PFSK-1 (cell line): Measurements from ENCODE around the gene POMT1.

ENCODE experiments used
- FOXP2 ChIP-seq: optimal IDR thresholded peaks from 2 replicates; pipeline ENCODE3; 2011; ENCODE audit warnings: borderline replicate concordance, control low read depth, inconsistent platforms; ENCODE audit not compliant: insufficient read depth; ENCODE audit errors: extremely low read length, extremely low read depth
- POLR2AphosphoS5 ChIP-seq: IDR thresholded peaks from 2 replicates; pipeline ENCODE4 v1.6.1; 2012; ENCODE audit warnings: low read depth, mild to moderate bottlenecking, control low read depth, low read length, moderate library complexity
- SIN3A ChIP-seq: IDR thresholded peaks from 2 replicates; pipeline ENCODE4 v1.6.1; 2012; ENCODE audit warnings: mild to moderate bottlenecking, low read length, moderate library complexity, borderline replicate concordance; ENCODE audit not compliant: insufficient read depth
- TAF1 ChIP-seq: IDR thresholded peaks from 2 replicates; pipeline ENCODE4 v1.6.1; 2012; ENCODE audit warnings: low read length, control low read depth, borderline replicate concordance; ENCODE audit not compliant: insufficient read depth
- TF ChIP-seq, protein P1 (sequence below), 2 experiments: IDR thresholded peaks; 2 replicates each; pipeline versions ENCODE4 v1.6.1 to v1.8.0; 2011 to 2012; ENCODE audit warnings: low read depth in 2 of 2, low read length in 2 of 2, control low read depth in 1 of 2, inconsistent platforms in 1 of 2, mild to moderate bottlenecking in 1 of 2, moderate library complexity in 1 of 2; ENCODE audit not compliant: insufficient read depth in 1 of 2

The POMT1 gene

GRCh38 chr9:131521822-131522221 lies 19.1 kb downstream of the POMT1 start:
- TF ChIP-seq POLR2AphosphoS5 (no peak), SIN3A (no peak), FOXP2 (no peak), TAF1 (no peak)
- TF ChIP-seq, protein P1, sequence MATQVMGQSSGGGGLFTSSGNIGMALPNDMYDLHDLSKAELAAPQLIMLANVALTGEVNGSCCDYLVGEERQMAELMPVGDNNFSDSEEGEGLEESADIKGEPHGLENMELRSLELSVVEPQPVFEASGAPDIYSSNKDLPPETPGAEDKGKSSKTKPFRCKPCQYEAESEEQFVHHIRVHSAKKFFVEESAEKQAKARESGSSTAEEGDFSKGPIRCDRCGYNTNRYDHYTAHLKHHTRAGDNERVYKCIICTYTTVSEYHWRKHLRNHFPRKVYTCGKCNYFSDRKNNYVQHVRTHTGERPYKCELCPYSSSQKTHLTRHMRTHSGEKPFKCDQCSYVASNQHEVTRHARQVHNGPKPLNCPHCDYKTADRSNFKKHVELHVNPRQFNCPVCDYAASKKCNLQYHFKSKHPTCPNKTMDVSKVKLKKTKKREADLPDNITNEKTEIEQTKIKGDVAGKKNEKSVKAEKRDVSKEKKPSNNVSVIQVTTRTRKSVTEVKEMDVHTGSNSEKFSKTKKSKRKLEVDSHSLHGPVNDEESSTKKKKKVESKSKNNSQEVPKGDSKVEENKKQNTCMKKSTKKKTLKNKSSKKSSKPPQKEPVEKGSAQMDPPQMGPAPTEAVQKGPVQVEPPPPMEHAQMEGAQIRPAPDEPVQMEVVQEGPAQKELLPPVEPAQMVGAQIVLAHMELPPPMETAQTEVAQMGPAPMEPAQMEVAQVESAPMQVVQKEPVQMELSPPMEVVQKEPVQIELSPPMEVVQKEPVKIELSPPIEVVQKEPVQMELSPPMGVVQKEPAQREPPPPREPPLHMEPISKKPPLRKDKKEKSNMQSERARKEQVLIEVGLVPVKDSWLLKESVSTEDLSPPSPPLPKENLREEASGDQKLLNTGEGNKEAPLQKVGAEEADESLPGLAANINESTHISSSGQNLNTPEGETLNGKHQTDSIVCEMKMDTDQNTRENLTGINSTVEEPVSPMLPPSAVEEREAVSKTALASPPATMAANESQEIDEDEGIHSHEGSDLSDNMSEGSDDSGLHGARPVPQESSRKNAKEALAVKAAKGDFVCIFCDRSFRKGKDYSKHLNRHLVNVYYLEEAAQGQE (IDR thresholded peaks at IDR 0.05; ENCODE audit: insufficient read depth in 1 of 2, low read depth in 2 of 2, low read length in 2 of 2): no peak

GRCh38 chr9:131522257-131523085 lies 19.8 kb downstream of the POMT1 start:
- TF ChIP-seq FOXP2 (no peak), SIN3A (no peak), TAF1 (no peak)
- TF ChIP-seq, protein P1 (IDR thresholded peaks at IDR 0.05; ENCODE audit: insufficient read depth in 1 of 2, low read depth in 2 of 2, low read length in 2 of 2): no peak

DNA sequence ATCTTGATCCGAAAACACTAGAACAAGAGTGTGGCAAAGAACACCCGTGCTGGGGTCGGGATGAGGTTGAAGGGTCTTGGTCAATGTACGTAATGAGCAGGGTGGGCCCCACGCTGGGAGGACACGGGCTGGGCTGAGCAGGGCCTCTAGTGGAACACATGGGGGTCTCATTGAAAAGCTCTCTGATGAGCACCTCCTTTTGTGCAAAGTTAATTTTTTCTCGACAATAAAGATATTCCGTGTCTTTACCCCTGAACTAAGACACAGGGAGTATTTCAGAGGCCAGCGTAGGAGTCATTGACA lies 20.3 kb downstream of the POMT1 start:
- TF ChIP-seq TAF1 (no peak), FOXP2 (no peak), SIN3A (no peak), POLR2AphosphoS5 (no peak)
- TF ChIP-seq, protein P1 (IDR thresholded peaks at IDR 0.05; ENCODE audit: insufficient read depth in 1 of 2, low read depth in 2 of 2, low read length in 2 of 2): no peak

GRCh38 chr9:131523451-131524435 lies 21.0 kb downstream of the POMT1 start:
- TF ChIP-seq, protein P1 (IDR thresholded peaks at IDR 0.05; ENCODE audit: insufficient read depth in 1 of 2, low read depth in 2 of 2, low read length in 2 of 2): no peak
- no peak for TF ChIP-seq TAF1
- no peak; the same call in none of the 2 replicates for TF ChIP-seq POLR2AphosphoS5
- TF ChIP-seq SIN3A: no peak
- no peak for TF ChIP-seq FOXP2
